Endodermal cell (in vitro differentiated cells): Measurements from ENCODE around the gene TDP1. TPM values are rescaled to one million over a fixed set of nuclear protein-coding genes. Genes with fewer than 3 reads are reported as not detected.

Experiments
- DNase-seq: peaks from one replicate; pipeline ENCODE4 v3.0.0-alpha.2; 2017
- H3K27ac ChIP-seq: 2 replicates; pipeline ENCODE4 v1.5.1; 2013; ENCODE audit warnings: mild to moderate bottlenecking, low read depth, low read length, moderate library complexity
- H3K27me3 ChIP-seq: 2 replicates; pipeline ENCODE4 v1.6.1; 2013; ENCODE audit warnings: mild to moderate bottlenecking, low read length, moderate library complexity; ENCODE audit not compliant: insufficient read depth, control insufficient read depth, poor library complexity, severe bottlenecking
- H3K36me3 ChIP-seq: 2 replicates; pipeline ENCODE4 v1.7.0; 2013; ENCODE audit warnings: mild to moderate bottlenecking, low read length, moderate library complexity; ENCODE audit not compliant: control insufficient read depth, insufficient read depth
- H3K4me1 ChIP-seq: one replicate; pipeline ENCODE4 v1.7.0; 2013; ENCODE audit warnings: low read length; ENCODE audit not compliant: control insufficient read depth, insufficient read depth
- H3K4me3 ChIP-seq: 2 replicates; pipeline ENCODE4 v1.5.1; 2013; ENCODE audit warnings: mild to moderate bottlenecking, low read length, moderate library complexity
- H3K9ac ChIP-seq: 2 replicates; pipeline ENCODE4 v1.6.1; 2013; ENCODE audit warnings: mild to moderate bottlenecking, low read length, moderate library complexity; ENCODE audit not compliant: poor library complexity, severe bottlenecking; ENCODE audit errors: extremely low read depth
- H3K9me3 ChIP-seq: 2 replicates; pipeline ENCODE4 v1.6.1; 2013; ENCODE audit warnings: mild to moderate bottlenecking, low read length, moderate library complexity; ENCODE audit not compliant: control insufficient read depth
- H3K27ac Mint-ChIP-seq: 2 replicates; pipeline ENCODE4 v1.8.0; 2020; ENCODE audit warnings: mixed read lengths
- H3K27me3 Mint-ChIP-seq: 2 replicates; pipeline ENCODE4 v1.8.0; 2021; ENCODE audit warnings: mild to moderate bottlenecking, mixed read lengths; ENCODE audit not compliant: insufficient read depth
- H3K36me3 Mint-ChIP-seq: 2 replicates; pipeline ENCODE4 v1.8.0; 2020; ENCODE audit warnings: low read depth, mixed read lengths
- H3K4me1 Mint-ChIP-seq: 2 replicates; pipeline ENCODE4 v1.8.0; 2020; ENCODE audit warnings: mixed read lengths
- H3K4me3 Mint-ChIP-seq: 2 replicates; pipeline ENCODE4 v1.8.0; 2020; ENCODE audit warnings: mild to moderate bottlenecking, moderate library complexity, mixed read lengths
- H3K9me3 Mint-ChIP-seq: 2 replicates; pipeline ENCODE4 v1.8.0; 2020; ENCODE audit warnings: mild to moderate bottlenecking, mixed read lengths
- CTCF ChIP-seq: fragments of 200-600 bp; sonication (generic); conservative IDR thresholded peaks from 2 replicates; pipeline ENCODE4 v1.5.0; 2021; ENCODE audit warnings: antibody characterized with exemption, mild to moderate bottlenecking
- WGBS, 2 experiments: methylation state at CpG; one replicate each; pipeline versions ENCODE4 v1.1.5 to v1.1.7; 2013; ENCODE audit warnings: missing lambda C conversion rate in 2 of 2, mixed read lengths in 1 of 2; ENCODE audit not compliant: insufficient coverage in 1 of 2, insufficient read length in 1 of 2; 5-methylcytosine and 5-hydroxymethylcytosine counted together
- total RNA-seq, 2 donors: library from RNA; stranded (reverse); fragmentation: NEBNext Ultra II Directional in 1 of 2; extraction: Animal tissue kit (Norgen Biotek cat#: 25700) in 1 of 2; gene quantifications; 2 replicates in 1 of 2; 3 replicates in 1 of 2; pipeline ENCODE4 v1.2.1, GENCODE V29; 2021

Gene TDP1
- total RNA-seq, 2 donors from 2014 or later: 51.4 to 69.2 TPM

GRCh38 chr14:90062822-90063539 is 107.3 kb downstream of the TDP1 start:
- H3K27me3 ChIP-seq: peaks cover 79% of the 10 kb centered on the region
- no peak for DNase-seq
- TF ChIP-seq CTCF: no peak
- no peaks in the 10 kb centered on the region for H3K36me3 ChIP-seq
- Mint-ChIP-seq H3K27ac (no peak overlapping the region), H3K36me3 (no peaks in the 10 kb centered on the region), H3K4me1 (peaks cover 13% of the 10 kb centered on the region), H3K9me3 (no peaks in the 10 kb centered on the region), H3K27me3 (peaks cover 84% of the 10 kb centered on the region), H3K4me3 (peak overlapping the region; percentile 65)
- H3K4me3 ChIP-seq: peak overlapping the region; percentile 52
- H3K27ac ChIP-seq: no peak overlapping the region
- no peak overlapping the region for H3K9ac ChIP-seq
- 31 to 47% methylated on average over 6 to 11 of the region's 11 CpGs for WGBS, 2 experiments
- no peaks in the 10 kb centered on the region for H3K4me1 ChIP-seq
- no peaks in the 10 kb centered on the region for H3K9me3 ChIP-seq

GRCh38 chr14:90072350-90072749 is 116.6 kb downstream of the TDP1 start:
- no peaks in the 10 kb centered on the region for H3K9me3 ChIP-seq
- TF ChIP-seq CTCF: no peak
- Mint-ChIP-seq H3K4me1 (no peaks in the 10 kb centered on the region), H3K9me3 (no peaks in the 10 kb centered on the region), H3K36me3 (no peaks in the 10 kb centered on the region), H3K27me3 (peaks cover 46% of the 10 kb centered on the region), H3K27ac (no peak overlapping the region), H3K4me3 (no peak overlapping the region)
- H3K27me3 ChIP-seq: peaks cover 29% of the 10 kb centered on the region
- WGBS, 2 experiments: 90% methylated on average over 4 to 5 of the region's 6 CpGs
- DNase-seq: no peak
- H3K9ac ChIP-seq: no peak overlapping the region
- H3K27ac ChIP-seq: no peak overlapping the region
- no peak overlapping the region for H3K4me3 ChIP-seq
- no peaks in the 10 kb centered on the region for H3K4me1 ChIP-seq
- no peaks in the 10 kb centered on the region for H3K36me3 ChIP-seq

GRCh38 chr14:90079576-90079975 is 123.8 kb downstream of the TDP1 start:
- no peaks in the 10 kb centered on the region for H3K36me3 ChIP-seq
- H3K36me3 Mint-ChIP-seq: no peaks in the 10 kb centered on the region
- no peak for TF ChIP-seq CTCF

More at GRCh38 chr14:90079576-90079975, 123.8 kb downstream of the TDP1 start:
- Histone ChIP-seq H3K9ac (no peak overlapping the region), H3K9me3 (no peaks in the 10 kb centered on the region), H3K27ac (no peak overlapping the region), H3K27me3 (no peaks in the 10 kb centered on the region), H3K4me3 (no peak overlapping the region), H3K4me1 (no peaks in the 10 kb centered on the region)
- Mint-ChIP-seq H3K4me1 (no peaks in the 10 kb centered on the region), H3K27me3 (peaks cover 41% of the 10 kb centered on the region), H3K9me3 (no peaks in the 10 kb centered on the region), H3K27ac (no peak overlapping the region), H3K4me3 (no peak overlapping the region)
- no peak for DNase-seq
- WGBS, 2 experiments: 90 to 95% methylated on average over 2 of the region's 2 CpGs
